Measurements from ENCODE around the gene NDUFS1. TPM values are rescaled to one million over a fixed set of nuclear protein-coding genes. Genes with fewer than 3 reads are reported as not detected.
"Not testable (repeated sequence)": the region's sequence is repeated elsewhere in the genome, so short reads cannot be mapped to it uniquely, and the experiment has no call there.

The NDUFS1 gene
- polyA plus RNA-seq, 1 of the 3 experiments (the other 2 are of a cell fraction) = 54.8 TPM

DNA sequence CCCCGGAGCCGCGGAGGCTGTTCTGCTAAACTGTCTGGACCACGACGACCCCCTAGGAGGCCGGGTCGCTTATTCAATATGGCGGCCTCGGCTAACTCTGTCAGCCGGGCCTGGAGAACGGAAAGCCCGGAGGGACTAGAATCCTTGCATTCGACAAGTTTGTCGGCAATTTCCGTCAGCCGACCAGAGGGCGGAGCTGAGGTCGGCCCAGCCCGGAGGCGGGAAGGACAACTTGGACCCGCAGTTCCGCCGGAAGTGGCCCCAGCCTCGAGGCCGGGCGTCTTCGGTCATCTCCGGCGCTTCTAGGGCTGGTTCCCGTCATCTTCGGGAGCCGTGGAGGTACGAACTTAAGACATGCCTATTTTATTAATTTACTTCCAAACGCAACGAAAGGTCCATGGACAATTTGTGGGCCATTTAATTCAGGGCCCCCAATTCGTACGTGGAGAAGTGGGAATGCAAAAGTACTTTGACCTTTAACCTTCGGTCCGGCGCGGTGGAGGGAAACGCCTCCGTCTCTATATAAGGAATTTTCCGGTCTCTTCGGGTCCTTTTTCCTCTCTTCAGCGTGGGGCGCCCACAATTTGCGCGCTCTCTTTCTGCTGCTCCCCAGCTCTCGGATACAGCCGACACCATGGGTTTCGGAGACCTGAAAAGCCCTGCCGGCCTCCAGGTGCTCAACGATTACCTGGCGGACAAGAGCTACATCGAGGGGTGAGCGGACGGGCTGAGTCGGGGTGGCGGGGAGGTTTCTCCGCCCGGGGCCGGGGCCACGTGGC, at the start of gene NDUFS1, which contains the start of gene EEF1B2 (continued):
- no peak for TF ChIP-seq GATA2 (CRISPR knock-in tag; IDR thresholded peaks at IDR 0.05)
- no peak; the same call in 1 of the 2 replicates for TF ChIP-seq RCOR1 (IDR thresholded peaks at IDR 0.05; ENCODE audit: low read length)
- TF ChIP-seq, protein P1, sequence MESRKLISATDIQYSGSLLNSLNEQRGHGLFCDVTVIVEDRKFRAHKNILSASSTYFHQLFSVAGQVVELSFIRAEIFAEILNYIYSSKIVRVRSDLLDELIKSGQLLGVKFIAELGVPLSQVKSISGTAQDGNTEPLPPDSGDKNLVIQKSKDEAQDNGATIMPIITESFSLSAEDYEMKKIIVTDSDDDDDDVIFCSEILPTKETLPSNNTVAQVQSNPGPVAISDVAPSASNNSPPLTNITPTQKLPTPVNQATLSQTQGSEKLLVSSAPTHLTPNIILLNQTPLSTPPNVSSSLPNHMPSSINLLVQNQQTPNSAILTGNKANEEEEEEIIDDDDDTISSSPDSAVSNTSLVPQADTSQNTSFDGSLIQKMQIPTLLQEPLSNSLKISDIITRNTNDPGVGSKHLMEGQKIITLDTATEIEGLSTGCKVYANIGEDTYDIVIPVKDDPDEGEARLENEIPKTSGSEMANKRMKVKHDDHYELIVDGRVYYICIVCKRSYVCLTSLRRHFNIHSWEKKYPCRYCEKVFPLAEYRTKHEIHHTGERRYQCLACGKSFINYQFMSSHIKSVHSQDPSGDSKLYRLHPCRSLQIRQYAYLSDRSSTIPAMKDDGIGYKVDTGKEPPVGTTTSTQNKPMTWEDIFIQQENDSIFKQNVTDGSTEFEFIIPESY (IDR thresholded peaks at IDR 0.05; ENCODE audit: borderline replicate concordance, low read depth) = no peak
- TF ChIP-seq POLR2AphosphoS5 (IDR thresholded peaks at IDR 0.05; ENCODE audit: low read depth, low read length) = peak; percentile 80
- TF ChIP-seq, protein P2, sequence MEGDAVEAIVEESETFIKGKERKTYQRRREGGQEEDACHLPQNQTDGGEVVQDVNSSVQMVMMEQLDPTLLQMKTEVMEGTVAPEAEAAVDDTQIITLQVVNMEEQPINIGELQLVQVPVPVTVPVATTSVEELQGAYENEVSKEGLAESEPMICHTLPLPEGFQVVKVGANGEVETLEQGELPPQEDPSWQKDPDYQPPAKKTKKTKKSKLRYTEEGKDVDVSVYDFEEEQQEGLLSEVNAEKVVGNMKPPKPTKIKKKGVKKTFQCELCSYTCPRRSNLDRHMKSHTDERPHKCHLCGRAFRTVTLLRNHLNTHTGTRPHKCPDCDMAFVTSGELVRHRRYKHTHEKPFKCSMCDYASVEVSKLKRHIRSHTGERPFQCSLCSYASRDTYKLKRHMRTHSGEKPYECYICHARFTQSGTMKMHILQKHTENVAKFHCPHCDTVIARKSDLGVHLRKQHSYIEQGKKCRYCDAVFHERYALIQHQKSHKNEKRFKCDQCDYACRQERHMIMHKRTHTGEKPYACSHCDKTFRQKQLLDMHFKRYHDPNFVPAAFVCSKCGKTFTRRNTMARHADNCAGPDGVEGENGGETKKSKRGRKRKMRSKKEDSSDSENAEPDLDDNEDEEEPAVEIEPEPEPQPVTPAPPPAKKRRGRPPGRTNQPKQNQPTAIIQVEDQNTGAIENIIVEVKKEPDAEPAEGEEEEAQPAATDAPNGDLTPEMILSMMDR (IDR thresholded peaks at IDR 0.05) = no peak
- no peak for TF ChIP-seq FOSL2 (IDR thresholded peaks at IDR 0.05; ENCODE audit: borderline replicate concordance, low read depth)
- TF ChIP-seq YY1 (IDR thresholded peaks at IDR 0.05; ENCODE audit: low read depth) = peak; percentile 95
- peak; percentile 92 for TF ChIP-seq GABPA (IDR thresholded peaks at IDR 0.05; ENCODE audit: low read depth)

DNA sequence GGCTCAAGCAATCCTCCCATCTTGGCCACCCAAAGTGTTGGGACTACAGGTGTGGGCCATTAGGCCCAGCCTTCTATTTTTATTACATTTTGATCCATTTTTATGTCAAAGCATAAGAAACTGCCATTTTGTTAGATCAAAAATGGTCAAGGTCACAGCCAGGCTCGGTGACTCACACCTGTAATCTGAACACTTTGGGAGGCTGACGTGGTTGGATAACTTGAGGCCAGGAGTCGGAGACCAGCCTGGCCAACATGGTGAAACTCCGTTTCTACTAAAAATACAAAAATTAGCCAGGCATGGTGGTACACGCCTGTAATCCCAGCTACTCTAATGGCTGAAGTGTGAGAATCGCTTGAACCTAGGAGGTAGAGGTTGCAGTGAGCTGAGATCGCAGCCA, 49.7 kb upstream of the NDUFS1 start:
- WGBS (ENCODE audit: low lambda C conversion rate) = 80% methylated on average over 7 of the region's 7 CpGs
- Histone ChIP-seq H3K27me3 (ENCODE audit: insufficient read depth) (no peaks in the 10 kb centered on the region), H3F3A (replicated peaks; ENCODE audit: insufficient read depth) (no peaks in the 10 kb centered on the region), H3K4me2 (no peak overlapping the region), H3K79me2 (ENCODE audit: insufficient read depth) (no peaks in the 10 kb centered on the region), H3K27ac (ENCODE audit: low read depth in 2 of 2, low read length in 1 of 2) (no peak overlapping the region), H3K9ac (no peak overlapping the region), H2AFZ (ENCODE audit: low read depth) (no peak overlapping the region), H3K9me3 (no peaks in the 10 kb centered on the region), H3K4me1 (ENCODE audit: control insufficient read depth in 1 of 2, insufficient read depth in 2 of 2, low read depth in 1 of 2, low read length in 1 of 2) (peaks cover 3 to 4% of the 10 kb centered on the region in 2 experiments; a peak in 2 of 4 replicates), H4K20me1 (ENCODE audit: insufficient read depth) (no peaks in the 10 kb centered on the region), H3K36me3 (replicated peaks in 1 of 2; ENCODE audit: control insufficient read depth in 1 of 2, insufficient read depth in 2 of 2, low read length in 1 of 2) (no peaks in the 10 kb centered on the region), H3K4me3 (ENCODE audit: low read depth in 2 of 2, low read length in 1 of 2) (no peak overlapping the region), H3K9me2 (no peaks in the 10 kb centered on the region)
- TF ChIP-seq NRF1 (IDR thresholded peaks at IDR 0.05; ENCODE audit: low read depth, low read length) = no peak
- TF ChIP-seq, protein P3, sequence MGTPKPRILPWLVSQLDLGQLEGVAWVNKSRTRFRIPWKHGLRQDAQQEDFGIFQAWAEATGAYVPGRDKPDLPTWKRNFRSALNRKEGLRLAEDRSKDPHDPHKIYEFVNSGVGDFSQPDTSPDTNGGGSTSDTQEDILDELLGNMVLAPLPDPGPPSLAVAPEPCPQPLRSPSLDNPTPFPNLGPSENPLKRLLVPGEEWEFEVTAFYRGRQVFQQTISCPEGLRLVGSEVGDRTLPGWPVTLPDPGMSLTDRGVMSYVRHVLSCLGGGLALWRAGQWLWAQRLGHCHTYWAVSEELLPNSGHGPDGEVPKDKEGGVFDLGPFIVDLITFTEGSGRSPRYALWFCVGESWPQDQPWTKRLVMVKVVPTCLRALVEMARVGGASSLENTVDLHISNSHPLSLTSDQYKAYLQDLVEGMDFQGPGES (IDR thresholded peaks at IDR 0.05; ENCODE audit: low read depth, low read length) = no peak
- no peak for TF ChIP-seq EZH2phosphoT487 (IDR thresholded peaks at IDR 0.05; ENCODE audit: borderline replicate concordance, low read depth)
- TF ChIP-seq MXI1 (IDR thresholded peaks at IDR 0.05; ENCODE audit: low read depth, low read length) = no peak
- CTCF ChIA-PET = no interaction called here
- no peak for DNase-seq
- POLR2A ChIA-PET = no interaction called here

DNA sequence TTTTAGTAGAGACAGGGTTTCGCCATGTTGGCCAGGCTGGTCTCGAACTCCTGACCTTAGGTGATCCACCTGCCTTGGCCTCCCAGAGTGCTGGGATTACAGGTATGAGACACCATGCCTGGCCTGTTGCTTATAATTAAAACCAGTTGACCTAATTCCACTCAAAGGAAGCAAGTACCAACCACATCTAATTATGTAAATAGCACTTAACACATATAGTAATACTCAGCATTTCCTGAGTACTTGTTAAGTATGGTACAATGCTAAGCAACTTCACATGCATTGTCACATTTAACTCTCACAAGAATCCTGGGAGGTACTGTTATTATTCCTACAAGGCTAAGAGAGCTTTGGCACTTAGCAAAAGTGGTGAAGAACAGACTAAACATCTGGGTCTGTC, 48.1 kb upstream of the NDUFS1 start:
- H3K27me3 ChIP-seq (ENCODE audit: insufficient read depth); H3K4me2 ChIP-seq; H3K9ac ChIP-seq; H3F3A ChIP-seq (replicated peaks; ENCODE audit: insufficient read depth); H3K9me2 ChIP-seq; H4K20me1 ChIP-seq (ENCODE audit: insufficient read depth); H3K9me3 ChIP-seq; CTCF ChIA-PET; DNase-seq; H3K79me2 ChIP-seq (ENCODE audit: insufficient read depth); POLR2A ChIA-PET; H3K27ac ChIP-seq (ENCODE audit: low read depth in 2 of 2, low read length in 1 of 2); H2AFZ ChIP-seq (ENCODE audit: low read depth); H3K4me3 ChIP-seq (ENCODE audit: low read depth in 2 of 2, low read length in 1 of 2); H3K36me3 ChIP-seq (replicated peaks in 1 of 2; ENCODE audit: control insufficient read depth in 1 of 2, insufficient read depth in 2 of 2, low read length in 1 of 2); H3K4me1 ChIP-seq (ENCODE audit: control insufficient read depth in 1 of 2, insufficient read depth in 2 of 2, low read depth in 1 of 2, low read length in 1 of 2): not testable (repeated sequence)
- 85% methylated on average over 2 of the region's 2 CpGs for WGBS (ENCODE audit: low lambda C conversion rate)

Data from SK-N-SH (cell line).